HL-60 (cell line): ENCODE measurements around the gene RPL22L1.
"Not testable (repeated sequence)": the region's sequence is repeated elsewhere in the genome, so short reads cannot be mapped to it uniquely, and the experiment has no call there.

Experiments used
- DNase-seq, 2 experiments: peaks; one replicate each; pipeline ENCODE4 v3.0.0-alpha.2; 2010 to 2020; ENCODE audit warnings: low read depth in 1 of 2, low spot score in 1 of 2
- H3K27ac ChIP-seq: fragments of 250-450 bp; sonication (Bioruptor Pico); replicated peaks from 2 replicates; pipeline ENCODE4 v1.5.1; 2020; ENCODE audit warnings: mild to moderate bottlenecking, moderate library complexity
- H3K27me3 ChIP-seq: fragments of 250-450 bp; sonication (Bioruptor Pico); 2 replicates; pipeline ENCODE4 v1.5.1; 2021; ENCODE audit warnings: mild to moderate bottlenecking, moderate library complexity; ENCODE audit not compliant: insufficient read depth, poor library complexity, severe bottlenecking
- H3K4me3 ChIP-seq: replicated peaks from 2 replicates; pipeline ENCODE4 v1.5.1; 2011; ENCODE audit warnings: mild to moderate bottlenecking, control low read depth, low read length; ENCODE audit not compliant: insufficient read depth
- CTCF ChIP-seq: IDR thresholded peaks from one replicate; pipeline ENCODE4 v1.5.1; 2011; ENCODE audit warnings: low read length, control low read depth, inconsistent platforms; ENCODE audit not compliant: insufficient read depth
- GABPA ChIP-seq: IDR thresholded peaks from 2 replicates; pipeline ENCODE4 v1.6.1; 2012; ENCODE audit warnings: low read depth
- POLR2AphosphoS5 ChIP-seq: IDR thresholded peaks from 2 replicates; pipeline ENCODE4 v1.6.1; 2012; ENCODE audit warnings: low read depth
- REST ChIP-seq: IDR thresholded peaks from 2 replicates; pipeline ENCODE4 v1.6.1; 2012; ENCODE audit warnings: low read depth; ENCODE audit not compliant: insufficient replicate concordance
- SPI1 ChIP-seq: IDR thresholded peaks from 2 replicates; pipeline ENCODE4 v1.6.1; 2012; ENCODE audit warnings: low read depth, mild to moderate bottlenecking, borderline replicate concordance

The RPL22L1 gene

GRCh38 chr3:170830580-170830979, 39.4 kb downstream of the RPL22L1 start:
- Histone ChIP-seq H3K27me3 (peaks cover 19% of the 10 kb centered on the region), H3K27ac (no peak overlapping the region), H3K4me3 (no peak overlapping the region)
- DNase-seq = no peak
- TF ChIP-seq SPI1 (no peak), POLR2AphosphoS5 (no peak), GABPA (no peak), CTCF (no peak), REST (no peak)

GRCh38 chr3:170829546-170830272, 40.3 kb downstream of the RPL22L1 start:
- H3K27me3 ChIP-seq = peaks cover 19% of the 10 kb centered on the region
- H3K4me3 ChIP-seq = no peak overlapping the region
- DNase-seq = no peak
- no peak overlapping the region for H3K27ac ChIP-seq
- TF ChIP-seq SPI1 (no peak), POLR2AphosphoS5 (no peak), REST (no peak), CTCF (no peak)

GRCh38 chr3:170826047-170826446, 43.9 kb downstream of the RPL22L1 start:
- H3K27ac ChIP-seq = no peak overlapping the region
- H3K4me3 ChIP-seq = no peak overlapping the region
- peaks cover 12% of the 10 kb centered on the region for H3K27me3 ChIP-seq
- no peak for DNase-seq
- no peak for TF ChIP-seq SPI1
- no peak for TF ChIP-seq REST
- TF ChIP-seq POLR2AphosphoS5 = no peak
- TF ChIP-seq GABPA = no peak
- TF ChIP-seq CTCF = no peak

GRCh38 chr3:170823562-170823961, 46.4 kb downstream of the RPL22L1 start:
- H3K27me3 ChIP-seq = peaks cover 12% of the 10 kb centered on the region
- not testable (repeated sequence) for DNase-seq, H3K4me3 ChIP-seq, H3K27ac ChIP-seq

GRCh38 chr3:170818325-170818724, 51.7 kb downstream of the RPL22L1 start:
- H3K27ac ChIP-seq, H3K27me3 ChIP-seq, DNase-seq, H3K4me3 ChIP-seq: not testable (repeated sequence)

- not testable (repeated sequence) for H3K27ac ChIP-seq, DNase-seq, H3K27me3 ChIP-seq, H3K4me3 ChIP-seq
Observed at GRCh38 chr3:170817471-170817870, 52.5 kb downstream of the RPL22L1 start.
